ENCODE data around the gene WASL. TPM values are rescaled to one million over a fixed set of nuclear protein-coding genes. Genes with fewer than 3 reads are reported as not detected.
"Not testable (repeated sequence)": the region's sequence is repeated elsewhere in the genome, so short reads cannot be mapped to it uniquely, and the experiment has no call there.

Gene WASL
- total RNA-seq, 1 experiment from 2014 or later = 34.4 TPM

- TF ChIP-seq EMX1 (CRISPR knock-in tag; IDR thresholded peaks at IDR 0.05) (no peak), SMAD3 (CRISPR knock-in tag; IDR thresholded peaks at IDR 0.05; ENCODE audit: borderline replicate concordance) (no peak), GTF2I (CRISPR knock-in tag; conservative IDR thresholded peaks at IDR 0.05) (no peak), HMGXB4 (CRISPR knock-in tag; IDR thresholded peaks at IDR 0.05) (no peak)
- TF ChIP-seq, protein P1, sequence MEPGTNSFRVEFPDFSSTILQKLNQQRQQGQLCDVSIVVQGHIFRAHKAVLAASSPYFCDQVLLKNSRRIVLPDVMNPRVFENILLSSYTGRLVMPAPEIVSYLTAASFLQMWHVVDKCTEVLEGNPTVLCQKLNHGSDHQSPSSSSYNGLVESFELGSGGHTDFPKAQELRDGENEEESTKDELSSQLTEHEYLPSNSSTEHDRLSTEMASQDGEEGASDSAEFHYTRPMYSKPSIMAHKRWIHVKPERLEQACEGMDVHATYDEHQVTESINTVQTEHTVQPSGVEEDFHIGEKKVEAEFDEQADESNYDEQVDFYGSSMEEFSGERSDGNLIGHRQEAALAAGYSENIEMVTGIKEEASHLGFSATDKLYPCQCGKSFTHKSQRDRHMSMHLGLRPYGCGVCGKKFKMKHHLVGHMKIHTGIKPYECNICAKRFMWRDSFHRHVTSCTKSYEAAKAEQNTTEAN (CRISPR knock-in tag; IDR thresholded peaks at IDR 0.05) = no peak
These were observed 47.8 kb upstream of the WASL start (continued) for GRCh38 chr7:123796568-123796967.

GRCh38 chr7:123795917-123796316 is 47.1 kb upstream of the WASL start:
- Mint-ChIP-seq H3K27ac (no peak overlapping the region), H3K9me3 (peaks cover 31% of the 10 kb centered on the region), H3K4me3 (no peak overlapping the region), H3K4me1 (peaks cover 19% of the 10 kb centered on the region), H3K27me3 (ENCODE audit: low read depth) (no peaks in the 10 kb centered on the region), H3K36me3 (peaks cover 11% of the 10 kb centered on the region)
- TF ChIP-seq JUN (CRISPR knock-in tag; IDR thresholded peaks at IDR 0.05) (no peak), NFYB (CRISPR knock-in tag; conservative IDR thresholded peaks at IDR 0.05; ENCODE audit: low read depth) (no peak), CBFB (CRISPR knock-in tag; IDR thresholded peaks at IDR 0.05; ENCODE audit: low read depth) (no peak), ARID4B (CRISPR knock-in tag; IDR thresholded peaks at IDR 0.05; ENCODE audit: borderline replicate concordance) (no peak), USF2 (CRISPR knock-in tag; IDR thresholded peaks at IDR 0.05) (no peak)
- DNase-seq (ENCODE audit: low spot score) = no peak
- ChIA-PET CTCF (no interaction called here), POLR2A (no interaction called here)
- no peak for ATAC-seq

GRCh38 chr7:123795116-123795515 is 46.3 kb upstream of the WASL start:
- H3K36me3 Mint-ChIP-seq = peaks cover 11% of the 10 kb centered on the region
- H3K4me3 Mint-ChIP-seq; POLR2A ChIA-PET; CTCF ChIA-PET; H3K27me3 Mint-ChIP-seq (ENCODE audit: low read depth); DNase-seq (ENCODE audit: low spot score); ATAC-seq; H3K27ac Mint-ChIP-seq: not testable (repeated sequence)
- H3K9me3 Mint-ChIP-seq = peaks cover 31% of the 10 kb centered on the region
- H3K4me1 Mint-ChIP-seq = peaks cover 19% of the 10 kb centered on the region

DNA sequence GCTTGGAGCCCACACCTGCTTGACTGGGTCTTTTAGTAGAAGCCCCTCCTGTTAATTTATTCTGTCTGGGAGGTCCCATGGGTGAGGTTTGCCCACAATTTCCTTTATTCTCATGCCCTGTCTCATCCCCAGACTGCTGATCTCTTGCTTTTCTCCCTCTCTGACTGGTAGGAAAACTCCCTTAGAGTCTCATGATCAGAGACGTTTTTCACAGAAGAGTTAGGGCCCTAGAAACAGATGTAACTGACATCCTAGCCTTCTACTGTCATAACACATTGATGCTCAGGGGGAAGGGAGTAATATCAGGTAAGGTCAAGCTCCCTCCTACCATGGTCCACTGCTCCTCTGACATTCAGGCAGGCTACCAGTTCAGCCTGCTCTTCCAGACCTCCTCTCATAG is 43.7 kb upstream of the WASL start:
- Mint-ChIP-seq H3K36me3 (peaks cover 11% of the 10 kb centered on the region), H3K4me3 (no peak overlapping the region), H3K27me3 (ENCODE audit: low read depth) (no peaks in the 10 kb centered on the region), H3K4me1 (peaks cover 7% of the 10 kb centered on the region), H3K9me3 (peaks cover 31% of the 10 kb centered on the region), H3K27ac (no peak overlapping the region; the same call in 1 of the 2 replicates)
- DNase-seq (ENCODE audit: low spot score) (no peak), ATAC-seq (no peak)
- CTCF ChIA-PET = interaction anchor here (2.8 kb wide), 1 partner anchor 168 kb away, joined by 8 read pairs; no protein-coding TSS in a partner anchor
- POLR2A ChIA-PET = no interaction called here
- TF ChIP-seq, protein P2, sequence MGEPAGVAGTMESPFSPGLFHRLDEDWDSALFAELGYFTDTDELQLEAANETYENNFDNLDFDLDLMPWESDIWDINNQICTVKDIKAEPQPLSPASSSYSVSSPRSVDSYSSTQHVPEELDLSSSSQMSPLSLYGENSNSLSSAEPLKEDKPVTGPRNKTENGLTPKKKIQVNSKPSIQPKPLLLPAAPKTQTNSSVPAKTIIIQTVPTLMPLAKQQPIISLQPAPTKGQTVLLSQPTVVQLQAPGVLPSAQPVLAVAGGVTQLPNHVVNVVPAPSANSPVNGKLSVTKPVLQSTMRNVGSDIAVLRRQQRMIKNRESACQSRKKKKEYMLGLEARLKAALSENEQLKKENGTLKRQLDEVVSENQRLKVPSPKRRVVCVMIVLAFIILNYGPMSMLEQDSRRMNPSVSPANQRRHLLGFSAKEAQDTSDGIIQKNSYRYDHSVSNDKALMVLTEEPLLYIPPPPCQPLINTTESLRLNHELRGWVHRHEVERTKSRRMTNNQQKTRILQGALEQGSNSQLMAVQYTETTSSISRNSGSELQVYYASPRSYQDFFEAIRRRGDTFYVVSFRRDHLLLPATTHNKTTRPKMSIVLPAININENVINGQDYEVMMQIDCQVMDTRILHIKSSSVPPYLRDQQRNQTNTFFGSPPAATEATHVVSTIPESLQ (CRISPR knock-in tag; IDR thresholded peaks at IDR 0.05) = no peak
- no peak for TF ChIP-seq TP53 (CRISPR knock-in tag; IDR thresholded peaks at IDR 0.05)
- no peak for TF ChIP-seq ZNF263 (CRISPR knock-in tag; IDR thresholded peaks at IDR 0.05; ENCODE audit: low read depth)
- TF ChIP-seq ATF1 (CRISPR knock-in tag; IDR thresholded peaks at IDR 0.05) = no peak
- no peak for TF ChIP-seq ZNF138 (CRISPR knock-in tag; conservative IDR thresholded peaks at IDR 0.05)
- no peak for TF ChIP-seq ZNF396 (CRISPR knock-in tag; IDR thresholded peaks at IDR 0.05; ENCODE audit: borderline replicate concordance)
- no peak for TF ChIP-seq ELF4 (CRISPR knock-in tag; IDR thresholded peaks at IDR 0.05; ENCODE audit: low read depth)
- no peak for TF ChIP-seq NR3C1 (CRISPR knock-in tag; conservative IDR thresholded peaks at IDR 0.05; ENCODE audit: low read depth)
